Stimulated activated CD4-positive, alpha-beta T cell treated with anti-CD3 and anti-CD28 coated beads, Interleukin-12 subunit alpha, Interleukin-12 subunit beta, amount 100 ng/mL, for 24 hours (primary cell): ENCODE measurements around the gene ADI1.

Experiments
- DNase-seq, 2 experiments: peaks; one replicate each; pipeline ENCODE4 v3.0.0-alpha.2; 2020; ENCODE audit warnings: low read depth in 2 of 2

Gene ADI1

GRCh38 chr2:3519255-3520205, at the start of gene ADI1:
ADI1 (minus strand) TSS chr2:3519531; CDS start chr2:3519487, 44 bp downstream.
- DNase-seq: peak; percentile 65 to 76

GRCh38 chr2:3566806-3567205, 47.5 kb upstream of the ADI1 start:
- no peak for DNase-seq

- DNase-seq: no peak
Observed at GRCh38 chr2:3565117-3565516, 45.8 kb upstream of the ADI1 start.

GRCh38 chr2:3563521-3563976, 44.2 kb upstream of the ADI1 start:
- DNase-seq: no peak

GRCh38 chr2:3558205-3559014, 39.1 kb upstream of the ADI1 start, which contains the start of gene RNASEH1:
RNASEH1 (minus strand) TSS chr2:3558333; CDS start chr2:3558260, 73 bp downstream.
- DNase-seq: peak; percentile 99

GRCh38 chr2:3557639-3558204, 38.4 kb upstream of the ADI1 start:
- DNase-seq: no peak

GRCh38 chr2:3553946-3554345, 34.6 kb upstream of the ADI1 start:
- DNase-seq: no peak

- no peak for DNase-seq
Observed at GRCh38 chr2:3547915-3548314, 28.6 kb upstream of the ADI1 start.

- DNase-seq: no peak
Observed at GRCh38 chr2:3545788-3546478, 26.6 kb upstream of the ADI1 start.

GRCh38 chr2:3543023-3543683, 23.8 kb upstream of the ADI1 start:
- DNase-seq: no peak

- no peak for DNase-seq
Observed at GRCh38 chr2:3542107-3542506, 22.8 kb upstream of the ADI1 start.

- no peak for DNase-seq
Observed at GRCh38 chr2:3539836-3540235, 20.5 kb upstream of the ADI1 start.

GRCh38 chr2:3536682-3537632, 17.6 kb upstream of the ADI1 start:
- no peak for DNase-seq

- DNase-seq: no peak
Observed at GRCh38 chr2:3535794-3536681, 16.7 kb upstream of the ADI1 start.

GRCh38 chr2:3535467-3535793, 16.1 kb upstream of the ADI1 start:
- DNase-seq: no peak

- no peak for DNase-seq
Observed at GRCh38 chr2:3534251-3534814, 15.0 kb upstream of the ADI1 start.

- DNase-seq: no peak
Observed at GRCh38 chr2:3533836-3534235, 14.5 kb upstream of the ADI1 start.

GRCh38 chr2:3532941-3533340, 13.6 kb upstream of the ADI1 start:
- no peak for DNase-seq
